ENCODE results near the gene MPC1. TPM values are rescaled to one million over a fixed set of nuclear protein-coding genes. Genes with fewer than 3 reads are reported as not detected.
"Not testable (repeated sequence)": the region's sequence is repeated elsewhere in the genome, so short reads cannot be mapped to it uniquely, and the experiment has no call there.

MPC1 gene
- total RNA-seq, 2 experiments from 2014 or later = 22.5 to 22.9 TPM

DNA sequence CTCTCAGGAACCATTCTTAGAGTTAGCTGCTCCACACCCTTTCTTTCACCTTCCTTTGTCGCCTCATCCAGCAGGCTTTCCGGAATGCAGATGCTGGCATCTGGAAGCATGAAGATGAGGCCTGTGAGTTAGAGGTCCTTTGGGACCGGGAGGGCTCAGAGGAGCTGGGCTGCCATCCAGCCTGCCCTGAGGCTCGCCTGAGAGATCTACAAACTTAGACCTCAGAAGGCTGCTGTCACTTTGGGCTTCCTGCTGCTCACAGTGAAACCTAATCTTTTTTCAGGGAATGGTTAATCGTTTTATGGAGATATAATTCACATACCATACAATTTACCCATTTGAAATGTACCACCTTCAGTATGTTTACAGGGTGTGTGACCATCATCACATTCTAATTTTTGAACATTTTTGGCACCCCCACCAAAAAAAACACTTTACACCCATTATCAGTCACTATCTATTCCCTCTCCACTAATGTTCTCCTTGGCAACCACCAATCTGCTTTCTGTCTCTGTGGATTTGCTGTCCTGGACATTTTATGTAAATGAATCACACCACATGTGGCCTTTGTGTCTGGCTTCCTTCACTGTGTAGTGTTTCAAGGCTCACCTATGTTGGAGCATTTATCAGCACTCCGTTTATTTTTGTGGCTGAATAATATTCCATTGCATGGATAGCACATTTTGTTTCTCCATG is 20.0 kb upstream of the MPC1 start:
- H3K4me1 Mint-ChIP-seq (ENCODE audit: low read depth) = peaks cover 3% of the 10 kb centered on the region
- no peak overlapping the region for H3K4me3 Mint-ChIP-seq
- DNase-seq = no peak
- H3K36me3 Mint-ChIP-seq = no peaks in the 10 kb centered on the region
- peaks cover 2% of the 10 kb centered on the region for H3K27me3 Mint-ChIP-seq
- ChIA-PET CTCF (interaction anchor here (5.9 kb wide), 1 partner anchor 91 kb away, joined by 80 read pairs; the partner anchor contains the start of gene PRR18), POLR2A (no interaction called here)
- intact Hi-C loops (cut with micrococcal nuclease) = no loop called here
- no peak overlapping the region for H3K27ac Mint-ChIP-seq
- H3K9me3 Mint-ChIP-seq = no peaks in the 10 kb centered on the region

DNA sequence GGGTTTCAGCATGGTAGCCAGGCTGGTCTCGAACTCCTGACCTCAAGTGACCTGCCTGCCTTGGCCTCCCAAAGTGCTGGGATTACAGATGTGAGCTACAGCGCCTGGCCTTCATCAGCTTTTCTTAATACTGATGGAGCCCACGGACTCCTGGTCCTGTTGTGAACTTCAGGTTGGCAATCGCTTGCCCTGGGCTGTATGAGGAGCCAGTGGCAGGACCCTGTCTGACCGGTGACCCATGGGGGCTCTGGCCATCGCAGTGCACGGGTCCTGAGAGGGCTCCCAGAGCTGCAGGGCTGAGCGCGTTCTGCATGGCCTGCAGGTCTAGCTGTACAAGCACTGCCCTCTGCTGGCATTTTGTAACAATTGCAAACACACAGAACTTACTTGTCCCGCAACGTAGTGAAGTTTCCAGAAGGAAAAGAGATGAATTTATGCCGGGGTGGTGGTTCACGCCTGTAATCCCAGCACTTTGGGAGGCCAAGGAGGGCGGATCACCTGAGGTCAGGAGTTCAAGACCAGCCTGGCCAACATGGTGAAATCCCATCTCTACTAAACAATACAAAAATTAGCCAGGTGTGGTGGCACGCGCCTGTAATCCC is 18.0 kb upstream of the MPC1 start:
- not testable (repeated sequence) for H3K9me3 Mint-ChIP-seq; H3K27me3 Mint-ChIP-seq; H3K4me1 Mint-ChIP-seq (ENCODE audit: low read depth); H3K36me3 Mint-ChIP-seq; H3K4me3 Mint-ChIP-seq; H3K27ac Mint-ChIP-seq
- intact Hi-C loops (cut with micrococcal nuclease) = loop anchor here (1.0 to 2.0 kb wide), 3 partner anchors 18 to 125 kb away; partner anchors contain the start of gene MPC1
- ChIA-PET CTCF (interaction anchor here (0.6 to 6.8 kb wide), 38 partner anchors 9 to 672 kb away, joined by 3 to 82 read pairs (median 4); partner anchors contain the start of genes PRR18, RPS6KA2 and SFT2D1), POLR2A (interaction anchor here (0.7 kb wide), 1 partner anchor 14 kb away, joined by 3 read pairs; no protein-coding TSS in a partner anchor)
- peak; percentile 56 for DNase-seq

DNA sequence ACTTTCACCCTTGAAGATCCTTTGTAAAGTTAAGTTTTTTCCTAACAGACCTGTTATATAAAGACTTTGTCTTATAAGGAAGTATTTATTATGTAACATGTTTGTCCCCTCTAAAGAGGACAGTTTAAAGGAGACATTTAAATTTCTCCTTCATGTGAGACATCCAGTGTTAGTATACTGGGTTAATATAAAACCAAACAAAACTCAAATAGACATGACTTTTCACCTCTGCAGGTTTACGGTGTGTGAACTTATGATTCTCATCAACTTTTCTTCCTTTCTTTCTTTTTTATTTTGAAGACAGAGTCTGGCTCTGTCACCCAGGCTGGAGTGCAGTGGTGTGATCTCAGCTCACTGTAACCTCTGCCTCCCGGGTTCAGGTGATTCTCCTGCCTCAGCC is 17.4 kb upstream of the MPC1 start:
- H3K4me3 Mint-ChIP-seq = no peak overlapping the region
- no peak overlapping the region for H3K27ac Mint-ChIP-seq
- intact Hi-C loops (cut with micrococcal nuclease) = loop anchor here (1.0 to 2.0 kb wide), 2 partner anchors 17 to 87 kb away; partner anchors contain the start of gene MPC1
- CTCF ChIA-PET = interaction anchor here (0.6 to 6.8 kb wide), 37 partner anchors 8 to 671 kb away, joined by 3 to 82 read pairs (median 5); partner anchors contain the start of genes PRR18, RPS6KA2 and SFT2D1
- POLR2A ChIA-PET = interaction anchor here (0.7 kb wide), 1 partner anchor 15 kb away, joined by 3 read pairs; no protein-coding TSS in a partner anchor
- peaks cover 2% of the 10 kb centered on the region for H3K27me3 Mint-ChIP-seq
- no peaks in the 10 kb centered on the region for H3K36me3 Mint-ChIP-seq
- peaks cover 3% of the 10 kb centered on the region for H3K4me1 Mint-ChIP-seq (ENCODE audit: low read depth)
- no peak for DNase-seq
- H3K9me3 Mint-ChIP-seq = no peaks in the 10 kb centered on the region

DNA sequence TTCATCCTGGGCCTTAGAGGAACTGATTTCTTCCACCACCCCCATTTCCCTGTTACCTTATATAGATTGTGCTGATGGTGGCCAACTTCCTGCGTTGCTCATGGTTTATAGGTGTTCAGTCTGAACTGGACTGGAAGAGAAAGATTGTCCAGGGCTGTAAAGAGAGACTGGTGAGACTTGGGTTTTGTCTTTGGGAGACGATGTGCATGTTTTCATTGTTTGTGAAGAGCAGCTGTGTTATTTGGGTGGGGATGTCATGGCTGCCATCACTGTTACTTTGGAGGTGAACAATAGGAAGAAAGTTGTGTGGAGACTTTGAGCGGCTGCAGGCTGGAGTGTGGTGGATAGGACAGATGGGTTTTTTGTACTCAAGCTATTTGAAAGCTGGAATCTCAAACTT is 15.6 kb upstream of the MPC1 start:
- peaks cover 2% of the 10 kb centered on the region for H3K27me3 Mint-ChIP-seq
- peaks cover 3% of the 10 kb centered on the region for H3K4me1 Mint-ChIP-seq (ENCODE audit: low read depth)
- no peaks in the 10 kb centered on the region for H3K36me3 Mint-ChIP-seq
- H3K27ac Mint-ChIP-seq = no peak overlapping the region
- no peak overlapping the region for H3K4me3 Mint-ChIP-seq
- no peak for DNase-seq
- intact Hi-C loops (cut with micrococcal nuclease) = no loop called here
- ChIA-PET POLR2A (no interaction called here), CTCF (interaction anchor here (1.2 to 6.8 kb wide), 6 partner anchors 13 to 145 kb away, joined by 3 to 82 read pairs (median 40); partner anchors contain the start of gene PRR18)
- no peaks in the 10 kb centered on the region for H3K9me3 Mint-ChIP-seq

DNA sequence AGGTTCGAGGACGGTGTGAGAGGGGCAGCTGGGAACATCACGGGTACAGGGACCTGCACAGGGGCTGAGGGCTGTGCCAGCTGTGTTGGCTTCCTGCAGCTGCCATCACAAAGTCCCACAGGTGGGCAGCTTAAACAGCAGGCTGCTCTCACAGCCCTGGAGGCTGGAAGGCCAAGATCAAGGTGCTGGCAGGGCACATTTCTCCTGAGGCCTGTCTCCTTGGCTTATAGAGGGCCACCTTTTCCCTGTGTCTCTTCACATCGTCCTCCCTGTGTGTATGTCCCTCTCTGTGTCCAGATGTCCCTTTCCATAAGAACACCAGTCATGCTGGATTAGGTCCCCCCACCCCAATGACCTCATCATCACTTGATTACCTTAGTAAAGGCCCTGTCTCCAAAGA is 15.1 kb upstream of the MPC1 start:
- H3K27ac Mint-ChIP-seq = no peak overlapping the region
- CTCF ChIA-PET = interaction anchor here (1.2 to 6.8 kb wide), 6 partner anchors 13 to 145 kb away, joined by 3 to 82 read pairs (median 40); partner anchors contain the start of gene PRR18

DNA sequence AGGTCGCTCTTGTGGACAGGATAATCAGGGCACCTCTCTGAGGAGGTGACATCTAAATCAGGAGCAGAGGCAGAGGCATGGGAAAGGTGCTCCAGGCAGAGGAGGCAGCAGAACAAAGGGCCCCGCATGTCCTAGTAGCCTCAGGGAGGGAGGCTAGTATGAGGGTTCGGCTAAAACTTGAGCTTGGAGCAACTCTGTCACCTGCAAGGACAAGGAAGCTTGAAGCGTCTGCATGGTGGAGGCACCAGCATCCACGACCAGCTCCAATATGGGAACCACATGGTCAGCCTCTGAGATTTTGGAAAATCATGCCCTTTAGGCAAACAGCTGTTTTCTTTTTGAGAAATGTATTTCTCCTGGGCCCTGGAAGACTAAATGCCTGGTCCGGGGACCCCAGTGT is 13.0 kb upstream of the MPC1 start:
- Mint-ChIP-seq H3K36me3 (no peaks in the 10 kb centered on the region), H3K27me3 (peaks cover 2% of the 10 kb centered on the region), H3K4me3 (no peak overlapping the region), H3K4me1 (ENCODE audit: low read depth) (peaks cover 1% of the 10 kb centered on the region), H3K9me3 (no peaks in the 10 kb centered on the region), H3K27ac (no peak overlapping the region)
- intact Hi-C loops (cut with micrococcal nuclease) = no loop called here
- POLR2A ChIA-PET = no interaction called here
- CTCF ChIA-PET = interaction anchor here (0.5 to 6.8 kb wide), 2 partner anchors 16 to 87 kb away, joined by 3 to 55 read pairs; no protein-coding TSS in a partner anchor
- no peak for DNase-seq

More for the DNA sequence above, 15.1 kb upstream of the MPC1 start:
- intact Hi-C loops (cut with micrococcal nuclease) = no loop called here
- peaks cover 3% of the 10 kb centered on the region for H3K4me1 Mint-ChIP-seq (ENCODE audit: low read depth)
- H3K4me3 Mint-ChIP-seq = no peak overlapping the region
- no peak for DNase-seq
- POLR2A ChIA-PET = no interaction called here
- H3K27me3 Mint-ChIP-seq = peaks cover 2% of the 10 kb centered on the region
- no peaks in the 10 kb centered on the region for H3K36me3 Mint-ChIP-seq
- no peaks in the 10 kb centered on the region for H3K9me3 Mint-ChIP-seq

DNA sequence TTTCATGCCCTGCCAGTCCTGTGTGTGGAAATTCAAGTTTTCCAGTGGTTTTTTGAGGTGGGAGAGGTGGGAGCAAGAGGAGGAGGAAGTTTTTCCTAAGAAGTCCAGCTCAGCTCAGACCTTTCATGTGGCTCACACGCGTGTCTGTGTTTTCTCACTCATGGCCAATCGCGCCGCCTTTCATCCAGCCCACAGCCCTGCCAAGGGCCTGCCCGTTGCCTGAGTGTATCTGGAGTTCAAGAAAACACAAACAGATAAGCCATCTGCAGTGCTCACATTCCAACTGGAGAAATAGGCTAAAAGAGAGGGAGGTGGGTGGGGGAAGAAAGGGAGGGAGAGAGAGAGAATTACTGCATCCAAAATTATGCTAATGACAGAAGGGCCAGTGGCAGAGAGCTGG is 12.6 kb upstream of the MPC1 start:
- no peaks in the 10 kb centered on the region for H3K36me3 Mint-ChIP-seq
- H3K4me3 Mint-ChIP-seq = no peak overlapping the region
- DNase-seq = no peak
- CTCF ChIA-PET = interaction anchor here (0.5 to 6.8 kb wide), 3 partner anchors 14 to 86 kb away, joined by 3 to 55 read pairs (median 4); no protein-coding TSS in a partner anchor
- no peaks in the 10 kb centered on the region for H3K9me3 Mint-ChIP-seq
- H3K27me3 Mint-ChIP-seq = peaks cover 2% of the 10 kb centered on the region
- intact Hi-C loops (cut with micrococcal nuclease) = no loop called here
- POLR2A ChIA-PET = no interaction called here
- H3K27ac Mint-ChIP-seq = no peak overlapping the region
- H3K4me1 Mint-ChIP-seq (ENCODE audit: low read depth) = no peaks in the 10 kb centered on the region

DNA sequence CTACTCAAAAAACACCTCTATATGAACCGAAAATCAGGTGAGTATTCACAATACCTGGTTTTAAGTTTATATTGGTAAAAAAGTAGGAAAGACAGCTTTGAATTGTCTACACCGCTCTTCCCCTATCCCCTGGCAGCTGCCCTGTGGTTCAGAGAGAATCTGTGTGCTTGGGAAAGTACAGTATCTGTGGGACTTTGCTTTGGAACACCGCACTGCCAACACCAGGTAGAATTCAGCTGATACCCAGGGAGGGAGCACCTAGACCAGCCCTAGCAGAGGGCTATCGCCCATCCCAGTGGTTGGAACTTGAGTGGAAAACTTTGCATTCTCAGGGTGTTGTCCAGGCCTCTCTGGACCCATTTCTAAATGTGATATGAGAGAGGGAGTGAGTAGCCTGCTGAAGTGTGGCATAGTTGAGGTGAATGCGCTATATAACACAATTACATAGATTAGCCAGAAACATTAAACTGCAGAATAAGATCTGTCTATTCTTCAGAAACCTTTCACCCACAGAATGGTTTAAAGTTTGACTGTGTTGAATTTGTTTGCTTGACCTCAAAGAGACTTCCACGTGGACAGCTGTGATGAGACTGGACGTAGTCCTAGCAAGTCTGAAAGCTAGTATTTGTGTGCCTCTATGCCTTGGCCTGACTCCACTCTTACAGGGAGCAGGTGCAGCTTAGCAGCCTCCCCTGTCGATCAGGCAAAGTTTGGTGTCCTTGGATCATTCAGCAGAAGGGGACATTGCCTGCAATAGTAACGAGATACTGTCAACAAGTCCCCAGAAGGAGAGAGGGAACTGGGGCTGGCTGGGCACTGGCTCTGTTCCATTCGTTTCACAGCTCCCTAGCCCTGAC is 11.5 kb upstream of the MPC1 start:
- DNase-seq = no peak
- POLR2A ChIA-PET = interaction anchor here (0.8 kb wide), 1 partner anchor 89 kb away, joined by 6 read pairs; no protein-coding TSS in a partner anchor
- CTCF ChIA-PET = interaction anchor here (1.0 to 1.3 kb wide), 2 partner anchors 13 to 81 kb away, joined by 3 to 4 read pairs; no protein-coding TSS in a partner anchor
- Mint-ChIP-seq H3K9me3 (no peaks in the 10 kb centered on the region), H3K27ac (no peak overlapping the region), H3K4me1 (ENCODE audit: low read depth) (no peaks in the 10 kb centered on the region), H3K36me3 (no peaks in the 10 kb centered on the region), H3K4me3 (no peak overlapping the region), H3K27me3 (peaks cover 2% of the 10 kb centered on the region)
- intact Hi-C loops (cut with micrococcal nuclease) = no loop called here

DNA sequence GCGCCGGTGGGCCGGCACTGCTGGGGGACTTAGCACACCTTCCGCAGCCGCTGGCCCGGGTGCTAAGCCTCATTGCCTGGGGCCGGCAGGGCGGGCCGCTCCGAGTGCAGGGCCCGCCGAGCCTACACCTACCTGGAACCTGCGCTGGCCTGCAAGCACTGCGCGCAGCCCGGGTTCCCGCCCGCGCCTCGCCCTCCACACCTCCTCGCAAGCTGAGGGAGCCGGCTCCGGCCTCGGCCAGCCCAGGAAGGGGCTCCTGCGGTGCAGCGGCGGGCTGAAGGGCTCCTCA is 10.7 kb upstream of the MPC1 start:
- intact Hi-C loops (cut with micrococcal nuclease) = no loop called here
- H3K27me3 Mint-ChIP-seq = peaks cover 2% of the 10 kb centered on the region
- no peaks in the 10 kb centered on the region for H3K9me3 Mint-ChIP-seq
- H3K4me3 Mint-ChIP-seq = no peak overlapping the region
- ChIA-PET POLR2A (no interaction called here), CTCF (interaction anchor here (0.7 kb wide), 1 partner anchor 10 kb away, joined by 3 read pairs; no protein-coding TSS in a partner anchor)
- no peaks in the 10 kb centered on the region for H3K4me1 Mint-ChIP-seq (ENCODE audit: low read depth)
- no peak overlapping the region for H3K27ac Mint-ChIP-seq
- H3K36me3 Mint-ChIP-seq = no peaks in the 10 kb centered on the region
- DNase-seq = no peak

DNA sequence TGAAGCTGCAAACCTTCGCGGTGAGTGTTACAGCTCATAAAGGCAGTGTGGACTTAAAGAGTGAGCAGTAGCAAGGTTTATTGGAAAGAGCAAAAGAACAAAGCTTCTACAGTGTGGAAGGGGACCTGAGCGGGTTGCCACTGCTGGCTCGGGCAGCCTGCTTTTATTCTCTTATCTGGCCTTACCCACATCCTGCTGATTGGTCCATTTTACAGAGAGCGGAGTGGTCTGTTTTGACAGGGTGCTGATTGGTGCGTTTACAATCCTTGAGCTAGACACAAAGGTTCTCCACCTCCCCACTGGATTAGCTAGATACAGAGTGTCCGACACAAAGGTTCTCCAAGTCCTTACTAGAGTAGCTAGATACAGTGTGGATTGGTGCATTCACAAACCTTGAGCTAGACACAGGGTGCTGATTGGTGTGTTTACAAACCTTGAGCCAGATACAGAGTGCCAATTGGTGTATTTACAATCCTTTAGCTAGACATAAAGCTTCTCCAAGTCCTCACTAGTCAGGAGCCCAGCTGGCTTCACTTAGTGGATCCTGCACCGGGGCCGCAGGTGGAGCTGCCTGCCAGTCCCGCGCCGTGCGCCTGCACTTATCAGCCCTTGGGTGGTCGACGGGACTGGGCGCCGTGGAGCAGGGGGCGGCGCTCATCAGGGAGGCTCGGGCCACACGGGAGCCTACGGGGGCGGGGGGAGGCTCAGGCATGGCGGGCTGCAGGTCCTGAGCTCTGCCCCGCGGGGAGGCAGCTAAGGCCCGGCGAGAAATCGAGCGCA is 10.2 kb upstream of the MPC1 start:
- not testable (repeated sequence) for H3K27me3 Mint-ChIP-seq
- CTCF ChIA-PET = interaction anchor here (0.6 to 1.3 kb wide), 4 partner anchors 8 to 79 kb away, joined by 3 to 7 read pairs (median 4); no protein-coding TSS in a partner anchor

DNA sequence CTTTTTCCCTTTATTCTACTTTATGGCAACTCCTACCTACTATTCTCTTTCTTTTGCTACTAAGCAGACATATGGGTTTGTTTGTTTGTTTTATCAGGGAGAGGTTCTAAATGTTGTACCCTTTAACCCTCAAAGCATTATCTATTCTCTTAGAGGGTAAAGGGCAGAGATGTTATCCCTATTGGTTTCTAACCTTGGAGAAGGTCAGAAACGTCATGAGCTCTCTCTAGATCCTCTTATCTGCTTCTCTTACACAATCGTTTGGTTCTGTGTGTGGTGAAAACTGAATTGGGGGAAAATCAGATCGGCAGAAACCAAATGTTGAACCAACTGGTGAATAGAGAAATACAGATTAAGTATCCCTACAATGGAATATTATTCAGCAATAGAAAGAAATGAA is 6.4 kb upstream of the MPC1 start:
- ChIA-PET POLR2A (no interaction called here), CTCF (interaction anchor here (1.9 kb wide), 1 partner anchor 8 kb away, joined by 8 read pairs; no protein-coding TSS in a partner anchor)
- no peaks in the 10 kb centered on the region for H3K27me3 Mint-ChIP-seq
- H3K4me1 Mint-ChIP-seq (ENCODE audit: low read depth) = peaks cover 2% of the 10 kb centered on the region
- DNase-seq = no peak
- no peaks in the 10 kb centered on the region for H3K9me3 Mint-ChIP-seq
- intact Hi-C loops (cut with micrococcal nuclease) = loop anchor here (10.0 kb wide), 1 partner anchor 504 kb away; no protein-coding TSS in a partner anchor
- H3K4me3 Mint-ChIP-seq = no peak overlapping the region
- no peak overlapping the region for H3K27ac Mint-ChIP-seq
- H3K36me3 Mint-ChIP-seq = no peaks in the 10 kb centered on the region

More for the DNA sequence above, 10.2 kb upstream of the MPC1 start:
- DNase-seq; H3K4me1 Mint-ChIP-seq (ENCODE audit: low read depth); intact Hi-C loops (cut with micrococcal nuclease); H3K9me3 Mint-ChIP-seq; H3K27ac Mint-ChIP-seq; H3K36me3 Mint-ChIP-seq; H3K4me3 Mint-ChIP-seq; POLR2A ChIA-PET: not testable (repeated sequence)
